GM04503 (cell line): ENCODE data around the gene EPB41L2.

Experiments
- DNase-seq: peaks from one replicate; pipeline ENCODE4 v3.0.0-alpha.2; 2012; ENCODE audit warnings: low read depth

EPB41L2 gene

GRCh38 chr6:130975325-130975724 lies 87.7 kb downstream of the EPB41L2 start:
- DNase-seq = no peak

- DNase-seq = no peak
Observed at GRCh38 chr6:130973521-130974277, 89.3 kb downstream of the EPB41L2 start.

DNA sequence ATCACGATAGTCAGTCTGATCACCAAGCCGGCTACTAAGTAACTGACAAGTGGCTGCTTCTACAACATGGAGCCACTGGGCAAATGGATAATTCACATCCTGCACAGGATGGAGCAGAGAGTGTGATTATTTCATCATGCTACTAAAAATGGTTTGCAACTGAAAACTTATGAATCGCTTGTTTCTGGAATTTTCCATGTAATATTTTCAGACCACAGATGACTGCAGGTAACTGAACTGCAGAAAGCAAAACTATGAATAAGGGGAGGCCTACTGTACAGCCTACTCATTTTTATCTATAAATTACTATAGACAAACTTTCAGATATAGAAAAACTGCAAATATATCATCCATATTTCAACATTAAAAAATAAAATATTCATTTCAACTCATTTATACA lies 91.5 kb downstream of the EPB41L2 start:
- no peak for DNase-seq

GRCh38 chr6:130970839-130971410 lies 92.1 kb downstream of the EPB41L2 start:
- DNase-seq = no peak

DNA sequence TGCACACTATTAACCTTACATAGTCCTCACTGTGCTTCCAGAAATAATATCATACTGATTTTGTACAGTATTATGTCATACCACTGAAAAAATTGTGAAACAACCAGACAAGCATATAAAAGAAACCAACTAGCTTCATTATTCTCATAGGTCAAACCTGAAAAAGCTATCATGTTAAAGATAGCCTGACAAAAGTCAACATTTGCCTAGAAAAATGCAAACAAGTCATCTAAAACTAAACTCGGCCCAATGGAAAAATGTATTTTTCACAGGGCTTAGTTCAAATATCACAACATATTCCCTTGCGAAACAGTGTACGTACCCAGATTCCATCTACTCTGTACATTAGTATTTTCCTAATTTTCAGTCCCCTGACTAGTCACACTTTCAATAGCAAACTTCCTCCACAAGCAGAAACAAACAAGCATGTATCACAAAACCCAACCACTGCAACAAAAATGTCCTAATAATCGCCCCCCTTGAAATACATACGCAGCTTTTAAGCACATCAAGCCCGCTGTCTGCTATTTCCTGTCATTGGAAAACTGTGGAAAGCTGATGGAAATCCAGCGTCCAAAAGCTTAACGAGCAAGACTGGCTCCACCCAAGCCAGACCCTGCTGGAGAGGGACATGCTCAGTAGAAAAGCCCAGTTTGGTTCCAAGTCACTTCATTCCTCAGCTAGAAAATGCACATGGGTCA lies 93.1 kb downstream of the EPB41L2 start:
- peak; percentile 56 for DNase-seq

DNA sequence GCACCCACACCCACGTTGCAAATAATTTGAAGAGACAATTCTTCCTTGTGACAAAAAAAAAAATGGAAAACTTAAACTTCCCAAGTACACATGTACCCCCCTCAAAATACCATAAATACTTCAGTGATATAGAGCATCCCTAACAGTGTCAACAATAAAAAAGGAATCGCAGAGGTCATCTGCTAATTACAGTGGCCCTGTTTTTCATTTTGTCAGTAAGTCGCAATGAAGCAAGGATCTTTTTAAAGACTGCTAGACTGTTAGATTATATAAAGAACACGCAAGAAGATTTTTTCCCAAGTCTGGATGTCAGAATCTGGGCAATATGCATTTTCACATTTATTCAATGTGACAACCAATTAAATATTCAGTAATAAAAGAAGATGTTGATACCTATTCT lies 93.9 kb downstream of the EPB41L2 start:
- no peak for DNase-seq

- no peak for DNase-seq
Observed at GRCh38 chr6:130968476-130968875, 94.6 kb downstream of the EPB41L2 start.

DNA sequence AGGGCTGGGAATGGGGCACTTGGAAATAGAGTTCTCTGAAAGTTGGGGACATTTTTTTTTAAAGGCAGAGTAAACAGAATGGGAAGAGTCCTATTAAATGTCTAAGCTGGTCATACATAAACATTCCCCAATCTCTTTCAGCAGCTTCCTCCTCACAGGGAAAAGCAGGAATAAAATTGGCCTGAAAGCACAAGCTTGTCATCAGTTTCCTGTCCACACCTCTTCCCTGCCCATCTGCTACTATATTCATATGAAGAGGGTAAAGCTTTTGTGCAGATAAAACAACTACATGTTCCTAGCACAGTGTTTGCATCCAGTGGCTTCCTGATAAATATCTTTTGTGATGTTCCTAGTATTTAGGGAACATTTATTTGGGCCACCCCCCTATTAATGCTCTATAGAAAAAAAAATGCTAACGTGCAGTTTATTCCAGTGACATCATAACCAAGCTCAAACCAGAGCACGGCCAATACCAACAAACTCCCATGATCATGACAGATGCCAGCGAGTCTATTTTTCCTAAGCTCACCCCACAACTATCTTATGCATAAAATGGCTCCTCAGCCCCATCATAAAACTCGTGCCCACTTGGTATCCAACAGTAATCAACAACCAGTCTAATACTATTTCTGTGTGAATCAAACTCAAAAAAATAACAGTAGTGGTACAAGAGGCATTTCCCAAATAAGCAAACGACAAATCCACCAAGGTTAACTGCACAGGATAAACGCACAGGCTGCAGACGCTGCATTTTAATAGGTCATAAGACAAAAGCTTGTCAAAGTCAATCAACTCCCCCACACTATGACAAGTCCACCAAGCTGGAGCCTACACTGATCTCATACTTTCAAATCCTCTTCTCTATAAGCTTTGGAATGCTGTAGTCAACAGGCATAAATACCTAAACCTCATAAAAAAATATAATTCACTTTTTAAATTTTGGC lies 95.3 kb downstream of the EPB41L2 start:
- DNase-seq = no peak

DNA sequence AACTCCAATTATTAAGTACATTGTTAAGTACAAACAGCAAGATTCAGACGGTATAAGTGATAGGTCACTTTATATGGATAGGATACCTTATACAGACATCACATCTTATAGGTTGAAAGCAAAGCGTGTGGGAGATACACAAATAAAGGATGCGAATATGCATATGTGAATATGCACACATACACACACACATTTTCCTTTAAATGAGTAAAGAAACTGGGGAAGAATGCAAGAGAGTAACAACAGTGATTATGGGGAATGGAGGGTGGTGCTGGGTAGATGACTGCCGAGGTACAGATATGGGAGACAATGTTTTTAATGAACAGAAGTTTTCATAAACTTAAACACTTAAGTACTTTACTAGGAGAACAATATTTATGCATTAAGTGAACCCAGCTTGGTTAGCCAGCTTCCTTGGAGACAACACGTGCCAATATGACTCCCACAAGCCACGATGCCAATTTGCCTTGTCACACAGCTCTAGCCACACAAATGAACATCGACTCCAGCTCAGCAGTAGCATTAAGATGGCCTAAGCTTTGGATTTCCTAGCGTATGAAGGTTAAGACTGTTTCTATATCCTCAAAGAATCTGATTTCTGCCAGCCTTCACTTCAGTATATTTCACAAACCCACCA lies 96.6 kb downstream of the EPB41L2 start:
- DNase-seq = no peak

- DNase-seq = peak; percentile 94
Observed at GRCh38 chr6:130965656-130966055, 97.4 kb downstream of the EPB41L2 start.

DNA sequence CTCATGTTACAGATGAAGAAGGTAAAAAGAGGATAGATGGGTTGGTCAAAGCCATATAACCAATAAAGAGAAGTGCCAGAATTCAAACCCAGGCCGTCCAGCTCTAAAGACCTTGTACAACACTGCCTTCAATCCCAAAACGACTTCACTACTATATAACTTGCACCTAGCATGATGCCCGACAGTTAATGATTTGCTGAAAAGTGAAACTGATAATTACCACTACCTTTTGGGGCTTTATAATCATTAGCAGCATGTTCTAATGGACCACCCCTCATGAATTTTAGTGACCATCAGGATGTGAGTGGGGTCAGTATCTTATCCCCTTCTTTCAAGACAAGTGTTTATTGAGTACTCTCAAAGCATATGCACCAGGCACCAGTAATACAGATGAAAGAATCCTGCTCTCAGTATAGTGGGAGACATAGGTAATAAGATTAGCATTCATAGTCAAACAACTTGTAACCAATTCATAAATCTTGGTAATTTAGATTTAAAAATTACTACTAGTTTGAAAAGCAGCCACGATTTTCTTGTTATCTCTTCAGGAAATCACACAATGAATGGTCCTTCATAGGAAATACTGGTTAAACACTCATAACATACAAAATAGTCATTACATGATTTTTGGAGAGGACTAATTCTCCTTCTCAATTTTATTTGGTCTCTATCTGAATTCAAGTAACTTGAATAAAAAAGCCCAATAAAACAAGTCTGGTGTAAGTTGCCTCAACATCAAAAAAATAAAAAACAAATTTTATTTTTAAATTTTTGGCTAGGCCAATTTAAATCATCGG lies 98.0 kb downstream of the EPB41L2 start:
- no peak for DNase-seq

DNA sequence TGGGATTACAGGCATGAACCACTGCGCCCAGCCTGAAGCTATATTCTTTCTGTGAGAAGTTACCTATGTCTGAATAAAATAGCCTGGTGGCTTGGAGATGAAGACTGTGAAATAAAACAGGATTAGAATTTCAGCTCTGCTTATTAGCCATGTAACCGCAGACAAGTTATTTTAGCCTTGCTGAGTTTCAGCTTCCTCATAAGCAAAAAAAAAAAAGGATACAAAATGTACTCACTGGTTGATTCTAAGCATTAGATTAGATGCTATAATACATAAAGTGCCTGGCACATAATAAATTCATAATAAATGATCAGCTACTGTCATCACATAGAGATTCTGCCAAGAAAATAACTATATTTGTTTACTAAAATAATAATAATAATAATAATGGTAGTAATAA lies 98.8 kb downstream of the EPB41L2 start:
- no peak for DNase-seq

- DNase-seq = no peak
Observed at GRCh38 chr6:130962966-130963365, 100.1 kb downstream of the EPB41L2 start.

DNA sequence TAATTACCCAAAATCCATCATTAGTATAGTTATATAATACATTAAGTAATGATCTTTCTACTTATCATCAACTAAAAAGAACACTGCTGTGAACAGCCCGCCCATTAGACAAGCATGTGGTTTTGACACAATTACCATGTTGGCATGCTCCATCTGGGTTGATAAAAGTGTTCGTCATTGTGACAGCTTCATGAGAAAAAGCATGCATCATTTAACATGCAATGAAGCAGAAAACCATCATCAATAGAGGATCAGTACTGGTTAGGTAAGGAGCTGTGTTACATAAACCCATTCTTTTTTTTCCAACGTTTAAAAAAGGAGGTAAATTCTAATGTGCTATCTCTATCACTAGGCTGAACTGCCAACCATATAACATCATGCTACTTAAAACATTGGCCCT lies 101.9 kb downstream of the EPB41L2 start:
- DNase-seq = no peak

GRCh38 chr6:130959951-130960350 lies 103.1 kb downstream of the EPB41L2 start:
- no peak for DNase-seq

- no peak for DNase-seq
Observed at GRCh38 chr6:130958468-130958867, 104.6 kb downstream of the EPB41L2 start.

GRCh38 chr6:130955755-130956154 lies 107.3 kb downstream of the EPB41L2 start:
- DNase-seq = no peak

GRCh38 chr6:130949553-130949952 lies 113.5 kb downstream of the EPB41L2 start:
- no peak for DNase-seq

- no peak for DNase-seq
Observed at GRCh38 chr6:130947464-130947863, 115.6 kb downstream of the EPB41L2 start.

DNA sequence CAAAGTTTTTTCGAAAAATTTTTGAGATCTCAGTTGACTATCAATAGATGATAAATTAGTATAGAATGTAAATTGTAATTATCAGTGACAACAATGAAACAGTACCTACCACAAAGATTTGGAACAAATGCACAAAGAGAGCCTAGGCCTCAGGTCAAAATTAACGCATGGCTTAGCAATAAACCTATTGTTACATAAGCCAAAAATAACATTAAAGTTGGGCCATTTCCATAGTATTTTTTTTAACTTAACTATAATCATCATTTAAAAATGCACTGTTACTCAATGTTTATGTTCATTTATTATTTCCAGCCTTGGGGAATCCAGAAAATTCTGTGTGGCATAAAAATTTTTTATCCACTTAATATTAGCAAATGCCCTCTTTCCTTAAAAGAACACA lies 117.0 kb downstream of the EPB41L2 start:
- DNase-seq = no peak

DNA sequence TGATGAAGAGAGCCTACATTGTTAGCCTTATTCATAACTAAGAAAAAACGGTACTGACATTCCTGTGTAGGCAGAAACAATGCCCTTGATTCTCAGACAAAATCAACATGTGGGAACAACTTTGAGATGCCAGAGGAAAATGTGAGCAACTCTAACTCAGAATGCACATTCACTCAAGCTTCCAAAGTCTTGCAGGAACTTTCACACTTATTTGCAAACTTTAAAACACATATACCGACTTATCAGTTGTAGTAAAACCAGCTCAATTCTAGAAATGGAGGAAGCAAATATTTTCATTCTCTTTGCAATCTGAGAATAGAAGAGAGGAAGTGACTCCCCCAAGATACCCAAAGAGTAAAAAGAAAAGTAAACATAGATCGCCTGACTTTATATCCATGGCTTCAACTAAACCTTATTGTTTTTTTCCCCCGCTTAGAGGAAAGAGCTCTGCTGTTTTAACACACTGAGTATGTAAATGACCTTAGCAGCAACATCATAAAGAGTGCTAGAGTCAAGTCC lies 117.6 kb downstream of the EPB41L2 start:
- no peak for DNase-seq
